Hematopoietic multipotent progenitor cell (in vitro differentiated cells): ENCODE measurements around the gene ZNF341. TPM values are rescaled to one million over a fixed set of nuclear protein-coding genes. Genes with fewer than 3 reads are reported as not detected.

Experiments used
- DNase-seq, 3 donors: peaks; one replicate each; pipeline ENCODE4 v3.0.0-alpha.2; 2011 to 2015; ENCODE audit warnings: low read depth in 2 of 3, low spot score in 2 of 3
- total RNA-seq: library from RNA; depleted of rRNA; stranded (reverse); fragments of >200 nt; gene quantifications from one replicate; pipeline ENCODE4 v1.2.3, GENCODE V29; 2012

The ZNF341 gene
- total RNA-seq, 1 donor, result 4.6 TPM

GRCh38 chr20:33820362-33820761 is 88.6 kb downstream of the ZNF341 start:
- no peak for DNase-seq

GRCh38 chr20:33821270-33821836 is 89.6 kb downstream of the ZNF341 start:
- DNase-seq, result no peak

- DNase-seq, result no peak
Observed at GRCh38 chr20:33822423-33822822, 90.6 kb downstream of the ZNF341 start.

- DNase-seq, result no peak
Observed at GRCh38 chr20:33822991-33823390, 91.2 kb downstream of the ZNF341 start.

GRCh38 chr20:33824852-33825251 is 93.1 kb downstream of the ZNF341 start:
- DNase-seq, result no peak

- DNase-seq, result no peak
Observed at GRCh38 chr20:33825340-33826269, 93.8 kb downstream of the ZNF341 start.

GRCh38 chr20:33826270-33826897 is 94.6 kb downstream of the ZNF341 start:
- no peak for DNase-seq

- no peak for DNase-seq
Observed at GRCh38 chr20:33827109-33827508, 95.3 kb downstream of the ZNF341 start.

GRCh38 chr20:33827634-33828325 is 96.0 kb downstream of the ZNF341 start:
- DNase-seq, result no peak

GRCh38 chr20:33828326-33828844 is 96.6 kb downstream of the ZNF341 start:
- DNase-seq, result no peak

- no peak for DNase-seq
Observed at GRCh38 chr20:33828967-33829560, 97.3 kb downstream of the ZNF341 start.

- DNase-seq, result no peak
Observed at GRCh38 chr20:33829636-33830035, 97.8 kb downstream of the ZNF341 start.

- no peak for DNase-seq
Observed at GRCh38 chr20:33830371-33830770, 98.6 kb downstream of the ZNF341 start.

GRCh38 chr20:33832103-33832804 is 100.5 kb downstream of the ZNF341 start:
- DNase-seq, result no peak

GRCh38 chr20:33833333-33833732 is 101.5 kb downstream of the ZNF341 start:
- no peak for DNase-seq

GRCh38 chr20:33835615-33836172 is 103.9 kb downstream of the ZNF341 start:
- DNase-seq, result no peak

GRCh38 chr20:33836277-33836676 is 104.5 kb downstream of the ZNF341 start:
- DNase-seq, result no peak

GRCh38 chr20:33837096-33837830 is 105.5 kb downstream of the ZNF341 start:
- peak in 1 of 3 donors; percentile 9 for DNase-seq
